K562 treated with DMSO at 1 percent for 12 hours (cell line): ENCODE measurements around the gene UTP14A. TPM values are rescaled to one million over a fixed set of nuclear protein-coding genes. Genes with fewer than 3 reads are reported as not detected.

Source experiments
- total RNA-seq: library from RNA; unstranded; fragments of 300-600 nt; gene quantifications from 2 replicates; pipeline ENCODE4 v1.2.3, GENCODE V29; 2022; ENCODE audit not compliant: insufficient read depth

UTP14A gene
- 14.1 and 16.8 TPM in 2 replicates for total RNA-seq

GRCh38 chrX:129905787-129906580 is at the start of gene UTP14A:
UTP14A (plus strand) TSS chrX:129906164; CDS start chrX:129906211, 47 bp downstream.

Other genes starting within 250 kb of the UTP14A start
- gene XPNPEP2, start 167.2 kb upstream of the UTP14A start, total RNA-seq = not detected in 2 replicates
- 0.38 and 0.81 TPM in 2 replicates for gene SASH3, start 126.2 kb upstream of the UTP14A start, total RNA-seq
- 7.0 and 15.9 TPM in 2 replicates for gene ZDHHC9, start 62.3 kb upstream of the UTP14A start, total RNA-seq
- 5.0 and 22.5 TPM in 2 replicates for gene BCORL1, start 76.5 kb downstream of the UTP14A start, total RNA-seq
- gene ELF4, start 204.3 kb downstream of the UTP14A start, total RNA-seq = 21.2 and 51.1 TPM in 2 replicates